PFSK-1 (cell line): ENCODE data around the gene VGLL1.

ENCODE experiments used
- POLR2AphosphoS5 ChIP-seq: IDR thresholded peaks from 2 replicates; pipeline ENCODE4 v1.6.1; 2012; ENCODE audit warnings: low read depth, mild to moderate bottlenecking, control low read depth, low read length, moderate library complexity
- SIN3A ChIP-seq: IDR thresholded peaks from 2 replicates; pipeline ENCODE4 v1.6.1; 2012; ENCODE audit warnings: mild to moderate bottlenecking, low read length, moderate library complexity, borderline replicate concordance; ENCODE audit not compliant: insufficient read depth
- TAF1 ChIP-seq: IDR thresholded peaks from 2 replicates; pipeline ENCODE4 v1.6.1; 2012; ENCODE audit warnings: low read length, control low read depth, borderline replicate concordance; ENCODE audit not compliant: insufficient read depth
- TF ChIP-seq, protein P1 (sequence below), 2 experiments: IDR thresholded peaks; 2 replicates each; pipeline versions ENCODE4 v1.6.1 to v1.8.0; 2011 to 2012; ENCODE audit warnings: low read depth in 2 of 2, low read length in 2 of 2, control low read depth in 1 of 2, inconsistent platforms in 1 of 2, mild to moderate bottlenecking in 1 of 2, moderate library complexity in 1 of 2; ENCODE audit not compliant: insufficient read depth in 1 of 2

- no peak for TF ChIP-seq TAF1
- no peak for TF ChIP-seq POLR2AphosphoS5
- TF ChIP-seq, protein P1, sequence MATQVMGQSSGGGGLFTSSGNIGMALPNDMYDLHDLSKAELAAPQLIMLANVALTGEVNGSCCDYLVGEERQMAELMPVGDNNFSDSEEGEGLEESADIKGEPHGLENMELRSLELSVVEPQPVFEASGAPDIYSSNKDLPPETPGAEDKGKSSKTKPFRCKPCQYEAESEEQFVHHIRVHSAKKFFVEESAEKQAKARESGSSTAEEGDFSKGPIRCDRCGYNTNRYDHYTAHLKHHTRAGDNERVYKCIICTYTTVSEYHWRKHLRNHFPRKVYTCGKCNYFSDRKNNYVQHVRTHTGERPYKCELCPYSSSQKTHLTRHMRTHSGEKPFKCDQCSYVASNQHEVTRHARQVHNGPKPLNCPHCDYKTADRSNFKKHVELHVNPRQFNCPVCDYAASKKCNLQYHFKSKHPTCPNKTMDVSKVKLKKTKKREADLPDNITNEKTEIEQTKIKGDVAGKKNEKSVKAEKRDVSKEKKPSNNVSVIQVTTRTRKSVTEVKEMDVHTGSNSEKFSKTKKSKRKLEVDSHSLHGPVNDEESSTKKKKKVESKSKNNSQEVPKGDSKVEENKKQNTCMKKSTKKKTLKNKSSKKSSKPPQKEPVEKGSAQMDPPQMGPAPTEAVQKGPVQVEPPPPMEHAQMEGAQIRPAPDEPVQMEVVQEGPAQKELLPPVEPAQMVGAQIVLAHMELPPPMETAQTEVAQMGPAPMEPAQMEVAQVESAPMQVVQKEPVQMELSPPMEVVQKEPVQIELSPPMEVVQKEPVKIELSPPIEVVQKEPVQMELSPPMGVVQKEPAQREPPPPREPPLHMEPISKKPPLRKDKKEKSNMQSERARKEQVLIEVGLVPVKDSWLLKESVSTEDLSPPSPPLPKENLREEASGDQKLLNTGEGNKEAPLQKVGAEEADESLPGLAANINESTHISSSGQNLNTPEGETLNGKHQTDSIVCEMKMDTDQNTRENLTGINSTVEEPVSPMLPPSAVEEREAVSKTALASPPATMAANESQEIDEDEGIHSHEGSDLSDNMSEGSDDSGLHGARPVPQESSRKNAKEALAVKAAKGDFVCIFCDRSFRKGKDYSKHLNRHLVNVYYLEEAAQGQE (IDR thresholded peaks at IDR 0.05; ENCODE audit: insufficient read depth in 1 of 2, low read depth in 2 of 2, low read length in 2 of 2), result no peak
- no peak for TF ChIP-seq SIN3A
These were observed 53.2 kb downstream of the VGLL1 start for GRCh38 chrX:136585262-136585661.
